CD4-positive, alpha-beta T cell (primary cell): ENCODE measurements around the gene SLC29A1. TPM values are rescaled to one million over a fixed set of nuclear protein-coding genes. Genes with fewer than 3 reads are reported as not detected.
"Not testable (repeated sequence)": the region's sequence is repeated elsewhere in the genome, so short reads cannot be mapped to it uniquely, and the experiment has no call there.

ENCODE experiments used
- ATAC-seq: fragments of 200-7000 bp; cut with Tn5 transposase; one replicate; pipeline ENCODE4 v1.10.0; 2022; ENCODE audit warnings: mild to moderate bottlenecking; ENCODE audit not compliant: poor library complexity
- CTCF ChIA-PET: fragments of 350-600 bp; sonication (Branson Sonifier 250); formaldehyde crosslinking; loops from one replicate; lab custom pipeline; 2021; ENCODE audit warnings: antibody characterized with exemption, inconsistent platforms; lab: Charles Lee
- POLR2A ChIA-PET: fragments of 350-600 bp; sonication (Branson Sonifier 250); formaldehyde crosslinking; loops from one replicate; lab custom pipeline; 2021; ENCODE audit warnings: antibody characterized with exemption, inconsistent platforms; lab: Charles Lee
- DNase-seq, 14 experiments: peaks; one replicate each; pipeline ENCODE4 v3.0.0-alpha.2; 2013 to 2020; ENCODE audit warnings: mixed read lengths in 2 of 14
- H3K27ac ChIP-seq, 2 donors: one replicate each; pipeline versions ENCODE4 v1.5.1 to v1.7.0; 2013; ENCODE audit warnings: low read length in 2 of 2, low read depth in 1 of 2, mild to moderate bottlenecking in 1 of 2
- H3K27me3 ChIP-seq, 2 experiments: 1 replicate in 1 of 2; 2 replicates in 1 of 2; pipeline versions ENCODE4 v1.6.1 to v1.7.0; 2013; ENCODE audit warnings: low read length in 2 of 2, control low read depth in 1 of 2, mild to moderate bottlenecking in 1 of 2, moderate library complexity in 1 of 2; ENCODE audit not compliant: insufficient read depth in 2 of 2, control insufficient read depth in 1 of 2
- H3K36me3 ChIP-seq: one replicate; pipeline ENCODE4 v1.6.1; 2013; ENCODE audit warnings: low read length, control low read depth; ENCODE audit not compliant: insufficient read depth
- H3K4me1 ChIP-seq: one replicate; pipeline ENCODE4 v1.6.1; 2013; ENCODE audit warnings: low read length, control low read depth; ENCODE audit not compliant: insufficient read depth
- H3K4me3 ChIP-seq: one replicate; pipeline ENCODE4 v1.5.1; 2013; ENCODE audit warnings: mild to moderate bottlenecking, low read length, moderate library complexity
- H3K9me3 ChIP-seq, 2 experiments: 1 replicate in 1 of 2; 2 replicates in 1 of 2; pipeline versions ENCODE4 v1.6.1 to v1.7.0; 2013; ENCODE audit warnings: low read length in 2 of 2, mild to moderate bottlenecking in 2 of 2, control low read depth in 1 of 2, moderate library complexity in 1 of 2; ENCODE audit not compliant: control insufficient read depth in 1 of 2, insufficient read depth in 1 of 2
- H3K27ac Mint-ChIP-seq: one replicate; pipeline ENCODE4 v1.8.0; 2020; ENCODE audit warnings: mixed read lengths
- H3K27me3 Mint-ChIP-seq: one replicate; pipeline ENCODE4 v1.8.0; 2021; ENCODE audit warnings: mixed read lengths
- H3K36me3 Mint-ChIP-seq: one replicate; pipeline ENCODE4 v1.8.0; 2021; ENCODE audit warnings: low read depth, mixed read lengths
- H3K4me1 Mint-ChIP-seq: one replicate; pipeline ENCODE4 v1.8.0; 2021; ENCODE audit warnings: low read depth, mixed read lengths
- H3K4me3 Mint-ChIP-seq: one replicate; pipeline ENCODE4 v1.8.0; 2020; ENCODE audit warnings: mild to moderate bottlenecking, mixed read lengths
- H3K9me3 Mint-ChIP-seq: one replicate; pipeline ENCODE4 v1.8.0; 2020; ENCODE audit warnings: mixed read lengths
- intact Hi-C, 2 experiments: fragments of 100-400 bp; cut with DNase I in 1 of 2; cut with micrococcal nuclease in 1 of 2; formaldehyde crosslinking; loops; one replicate each; pipeline versions ENCODE4 v1.15.1 to v1.9.0; 2023 to 2025; cut with DNase I, micrococcal nuclease
- total RNA-seq, 174 experiments: library from RNA in 2 of 174; stranded (reverse) in 2 of 174; gene quantifications; one replicate each; pipeline ENCODE4 v1.2.3 and lab custom pipeline; 2021 to 2026
- TF ChIP-seq, protein P1 (sequence below): fragments of 200-600 bp; IDR thresholded peaks from one replicate; pipeline ENCODE4 v1.8.0; 2022; ENCODE audit warnings: antibody characterized with exemption, mild to moderate bottlenecking

The SLC29A1 gene
- total RNA-seq, 2 experiments from 2014 or later, result 0.67 to 1.3 TPM

DNA sequence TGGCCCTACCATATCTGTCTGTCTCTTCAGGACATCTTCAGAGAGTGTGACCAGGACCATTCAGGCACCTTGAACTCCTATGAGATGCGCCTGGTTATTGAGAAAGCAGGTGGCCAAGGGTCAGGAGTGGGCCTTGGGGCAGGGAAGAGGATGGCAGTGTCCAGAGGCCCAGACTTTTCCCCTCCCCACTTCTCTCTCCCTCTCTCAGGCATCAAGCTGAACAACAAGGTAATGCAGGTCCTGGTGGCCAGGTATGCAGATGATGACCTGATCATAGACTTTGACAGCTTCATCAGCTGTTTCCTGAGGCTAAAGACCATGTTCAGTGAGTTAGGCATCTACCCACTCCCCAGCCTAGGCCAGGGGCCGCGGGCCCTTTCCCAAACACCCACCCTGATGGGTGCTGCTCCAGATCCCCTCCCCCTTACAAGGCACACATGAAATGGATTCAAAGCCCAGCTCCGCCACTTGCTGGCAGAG is 40.4 kb upstream of the SLC29A1 start:
- H3K27ac Mint-ChIP-seq, result no peak overlapping the region
- ATAC-seq, result no peak

DNA sequence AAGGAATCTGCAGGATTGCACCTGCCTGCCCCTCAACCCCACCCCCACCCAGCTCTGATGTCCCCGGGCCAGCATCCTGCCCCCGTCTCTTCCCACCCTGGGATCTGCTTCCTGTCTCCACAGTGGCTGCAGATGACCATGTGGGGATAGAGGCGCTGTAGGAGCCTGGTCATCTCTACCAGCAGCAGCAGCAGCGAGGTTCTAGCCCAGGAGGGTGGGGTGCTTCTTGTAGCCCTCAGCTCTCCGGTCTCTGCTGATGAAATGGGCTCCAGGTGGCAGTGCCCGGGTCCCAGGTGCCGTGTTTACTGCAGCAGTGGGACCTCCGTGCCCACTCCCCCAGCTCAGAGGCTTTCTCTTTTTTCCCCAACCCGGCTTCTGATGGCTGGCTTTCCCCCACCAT is 39.6 kb upstream of the SLC29A1 start:
- Mint-ChIP-seq H3K27ac (no peak overlapping the region), H3K36me3 (no peaks in the 10 kb centered on the region), H3K4me3 (no peak overlapping the region), H3K4me1 (peaks cover 13% of the 10 kb centered on the region), H3K27me3 (no peaks in the 10 kb centered on the region), H3K9me3 (no peaks in the 10 kb centered on the region)
- TF ChIP-seq, protein P1, sequence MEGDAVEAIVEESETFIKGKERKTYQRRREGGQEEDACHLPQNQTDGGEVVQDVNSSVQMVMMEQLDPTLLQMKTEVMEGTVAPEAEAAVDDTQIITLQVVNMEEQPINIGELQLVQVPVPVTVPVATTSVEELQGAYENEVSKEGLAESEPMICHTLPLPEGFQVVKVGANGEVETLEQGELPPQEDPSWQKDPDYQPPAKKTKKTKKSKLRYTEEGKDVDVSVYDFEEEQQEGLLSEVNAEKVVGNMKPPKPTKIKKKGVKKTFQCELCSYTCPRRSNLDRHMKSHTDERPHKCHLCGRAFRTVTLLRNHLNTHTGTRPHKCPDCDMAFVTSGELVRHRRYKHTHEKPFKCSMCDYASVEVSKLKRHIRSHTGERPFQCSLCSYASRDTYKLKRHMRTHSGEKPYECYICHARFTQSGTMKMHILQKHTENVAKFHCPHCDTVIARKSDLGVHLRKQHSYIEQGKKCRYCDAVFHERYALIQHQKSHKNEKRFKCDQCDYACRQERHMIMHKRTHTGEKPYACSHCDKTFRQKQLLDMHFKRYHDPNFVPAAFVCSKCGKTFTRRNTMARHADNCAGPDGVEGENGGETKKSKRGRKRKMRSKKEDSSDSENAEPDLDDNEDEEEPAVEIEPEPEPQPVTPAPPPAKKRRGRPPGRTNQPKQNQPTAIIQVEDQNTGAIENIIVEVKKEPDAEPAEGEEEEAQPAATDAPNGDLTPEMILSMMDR, result no peak
- DNase-seq (no peak), ATAC-seq (no peak)
- Histone ChIP-seq H3K4me3 (no peak overlapping the region), H3K27ac (no peak overlapping the region), H3K27me3 (peaks cover 0 to 4% of the 10 kb centered on the region in 2 experiments), H3K9me3 (no peaks in the 10 kb centered on the region), H3K36me3 (no peaks in the 10 kb centered on the region), H3K4me1 (peaks cover 8% of the 10 kb centered on the region)
- POLR2A ChIA-PET, result no interaction called here
- CTCF ChIA-PET, result no interaction called here
- intact Hi-C loops, result no loop called here

More for the DNA sequence above, 40.4 kb upstream of the SLC29A1 start:
- no peaks in the 10 kb centered on the region for H3K9me3 Mint-ChIP-seq
- Histone ChIP-seq H3K27me3 (peaks cover 0 to 4% of the 10 kb centered on the region in 2 experiments), H3K4me3 (no peak overlapping the region), H3K4me1 (peaks cover 8% of the 10 kb centered on the region), H3K36me3 (no peaks in the 10 kb centered on the region), H3K27ac (no peak overlapping the region), H3K9me3 (no peaks in the 10 kb centered on the region)
- intact Hi-C loops, result no loop called here
- DNase-seq, result no peak
- CTCF ChIA-PET, result no interaction called here
- H3K36me3 Mint-ChIP-seq, result no peaks in the 10 kb centered on the region
- TF ChIP-seq, protein P1, result no peak
- no peak overlapping the region for H3K4me3 Mint-ChIP-seq
- POLR2A ChIA-PET, result no interaction called here
- peaks cover 13% of the 10 kb centered on the region for H3K4me1 Mint-ChIP-seq
- H3K27me3 Mint-ChIP-seq, result no peaks in the 10 kb centered on the region

DNA sequence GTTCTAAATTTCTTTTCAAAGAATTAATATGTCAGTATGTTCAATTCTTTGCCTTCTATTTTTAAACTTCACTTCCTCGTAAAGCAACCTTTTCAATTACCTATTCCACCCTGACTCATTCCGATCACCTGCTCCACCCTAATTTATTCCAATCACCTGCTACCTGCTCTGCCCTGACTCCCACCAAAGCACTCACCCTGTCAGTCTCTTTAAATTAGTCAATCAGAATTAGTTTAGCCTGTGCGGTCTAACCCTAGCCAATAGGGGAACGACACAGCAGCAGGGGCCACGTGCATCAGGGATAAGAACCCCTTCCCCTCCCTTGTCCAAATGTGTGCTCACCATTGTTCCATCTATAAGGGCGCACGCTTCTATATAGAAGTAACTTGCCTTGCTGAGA is 38.0 kb upstream of the SLC29A1 start:
- H3K9me3 Mint-ChIP-seq, H3K4me3 Mint-ChIP-seq, H3K27ac ChIP-seq, H3K4me1 ChIP-seq, CTCF ChIA-PET, H3K27ac Mint-ChIP-seq, H3K4me3 ChIP-seq, intact Hi-C loops, H3K36me3 Mint-ChIP-seq, DNase-seq, ATAC-seq, H3K27me3 ChIP-seq, H3K36me3 ChIP-seq, H3K27me3 Mint-ChIP-seq, H3K9me3 ChIP-seq: not testable (repeated sequence)
- POLR2A ChIA-PET, result interaction anchor here (1.0 to 1.5 kb wide), 4 partner anchors 12 to 68 kb away, joined by 3 to 6 read pairs (median 4); partner anchors contain the start of gene HSP90AB1
- peaks cover 13% of the 10 kb centered on the region for H3K4me1 Mint-ChIP-seq
